GM19463 (cell line): ENCODE results near the gene LYG1.
"Not testable (repeated sequence)": the region's sequence is repeated elsewhere in the genome, so short reads cannot be mapped to it uniquely, and the experiment has no call there.

Source experiments
- ATAC-seq: cut with Tn5 transposase; IDR thresholded peaks from one replicate; pipeline ENCODE4 v1.9.1; 2021; ENCODE audit warnings: mild to moderate bottlenecking, moderate library complexity; ENCODE audit not compliant: unreplicated experiment

The LYG1 gene

GRCh38 chr2:99278195-99278765 lies 22.7 kb downstream of the LYG1 start:
- not testable (repeated sequence) for ATAC-seq

- no peak for ATAC-seq
Observed at GRCh38 chr2:99275882-99276281, 25.1 kb downstream of the LYG1 start.

GRCh38 chr2:99261242-99261641 lies 39.8 kb downstream of the LYG1 start:
- ATAC-seq, result no peak

DNA sequence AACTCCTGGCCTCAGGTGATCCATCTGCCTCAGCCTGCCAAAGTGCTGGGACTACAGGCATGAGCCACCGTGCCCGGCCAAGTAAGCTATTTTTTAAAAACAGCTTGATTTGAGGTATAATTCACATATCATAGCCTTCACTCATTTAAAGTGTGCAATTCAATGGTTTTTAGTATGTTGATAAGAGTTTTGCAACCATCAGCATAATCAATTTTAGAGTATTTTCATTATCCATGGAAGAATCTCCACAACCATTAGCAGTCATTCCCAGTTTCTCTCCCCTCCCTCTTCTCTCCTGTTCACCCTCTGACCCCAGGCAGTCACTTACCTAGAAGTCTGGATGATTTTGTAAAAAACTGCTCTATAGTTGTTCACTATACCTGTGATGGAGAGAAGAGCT lies 40.8 kb downstream of the LYG1 start:
- no peak for ATAC-seq

DNA sequence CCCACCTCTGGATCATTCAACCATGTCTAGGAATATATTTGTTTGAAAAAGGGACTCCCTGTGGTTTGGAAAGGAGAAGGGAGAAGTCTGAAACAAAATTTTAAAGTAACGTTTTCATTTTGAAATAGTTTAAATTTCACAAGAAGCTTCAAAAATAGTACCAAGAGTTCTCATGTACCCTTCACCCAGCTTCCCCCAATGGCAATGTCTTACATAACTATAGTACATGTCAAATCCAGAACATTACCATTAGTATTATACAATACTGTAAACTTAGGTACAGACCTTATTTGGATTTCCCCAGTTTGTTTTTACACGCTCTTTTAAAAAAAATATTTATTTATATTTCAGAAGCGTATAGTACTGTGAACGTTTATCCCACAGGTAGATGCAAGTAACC lies 41.5 kb downstream of the LYG1 start:
- no peak for ATAC-seq

DNA sequence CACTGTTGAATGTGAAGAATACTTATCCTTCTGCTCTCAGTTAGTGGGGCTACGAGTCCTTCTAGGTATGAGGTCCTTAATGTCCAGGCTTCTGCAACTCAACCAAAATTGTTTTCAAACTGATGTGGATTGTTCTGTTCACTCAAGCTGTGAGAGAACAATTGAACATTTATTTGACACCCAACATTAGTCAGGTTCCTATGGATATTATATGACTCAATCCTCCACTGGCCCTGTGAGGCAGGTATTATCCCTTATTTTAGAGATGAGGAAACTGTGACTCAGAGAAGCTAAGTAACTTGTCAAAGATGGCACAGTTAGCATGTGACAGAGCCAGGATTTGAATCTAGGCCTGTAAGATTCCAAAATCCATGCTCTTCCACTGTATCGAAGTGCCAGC lies 44.3 kb downstream of the LYG1 start:
- ATAC-seq, result no peak

DNA sequence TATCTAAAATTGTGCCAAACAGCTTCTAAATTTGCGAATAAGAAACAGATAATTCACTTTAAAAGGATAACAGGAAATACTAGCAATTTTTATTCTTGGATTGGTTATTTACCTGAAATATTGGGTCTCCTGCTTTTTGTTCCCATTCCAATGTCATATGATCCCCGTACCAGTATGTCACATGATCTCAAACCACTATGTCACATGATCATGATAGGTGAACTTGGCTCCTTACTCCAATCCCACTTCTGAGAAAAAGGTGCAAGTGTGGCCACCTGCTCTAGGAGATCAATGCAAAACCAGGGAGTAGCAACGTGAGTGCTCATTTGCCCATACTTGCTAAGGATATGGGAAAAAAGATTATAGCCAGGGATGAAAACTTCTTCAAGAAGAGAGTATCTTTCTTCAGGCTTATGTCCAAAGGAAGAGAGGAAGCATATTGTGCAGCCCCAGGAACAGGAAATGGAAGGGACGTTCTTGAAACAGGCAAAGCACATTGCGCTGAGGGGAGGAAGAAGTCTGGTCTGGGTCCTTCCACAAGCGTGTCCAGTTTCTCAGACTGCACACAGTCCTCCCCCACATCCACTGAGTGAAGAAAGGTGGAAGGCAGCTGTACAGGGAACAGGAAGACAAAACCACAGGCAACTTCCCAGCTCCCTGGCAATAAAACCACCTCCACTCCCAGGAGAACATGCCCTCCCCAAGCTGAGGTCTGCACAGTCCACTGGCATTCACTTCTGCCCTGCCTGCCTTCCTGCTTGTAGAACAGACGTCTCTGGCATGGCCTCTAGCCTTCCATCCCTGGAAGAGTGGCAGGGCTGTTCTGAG lies 45.3 kb downstream of the LYG1 start, which contains the start of gene LYG2:
TSS of gene LYG2 (minus strand) at position 176 of the 828 bp plus-strand sequence. CDS start 1,406 bp downstream, outside the sequence.
- no peak for ATAC-seq

- ATAC-seq, result no peak
Observed at GRCh38 chr2:99249951-99250350, 51.0 kb downstream of the LYG1 start.

- ATAC-seq, result no peak
Observed at GRCh38 chr2:99242151-99242550, 58.8 kb downstream of the LYG1 start.

GRCh38 chr2:99240431-99240830 lies 60.6 kb downstream of the LYG1 start:
- no peak for ATAC-seq

GRCh38 chr2:99238599-99238998 lies 62.4 kb downstream of the LYG1 start:
- ATAC-seq, result no peak
